Liver (tissue), 9 donors: ENCODE results near the gene GATA6. TPM values are rescaled to one million over a fixed set of nuclear protein-coding genes. Genes with fewer than 3 reads are reported as not detected.

Experiments used
- DNase-seq: peaks from one replicate; pipeline ENCODE4 v3.0.0-alpha.2; 2017; ENCODE audit warnings: low spot score
- H3K27ac ChIP-seq, 2 donors: one replicate each; pipeline ENCODE4 v1.7.0; 2013; ENCODE audit warnings: inconsistent platforms in 2 of 2, low read length in 2 of 2, control low read depth in 1 of 2, low read depth in 1 of 2, mild to moderate bottlenecking in 1 of 2
- H3K27me3 ChIP-seq, 4 donors: one replicate each; pipeline versions ENCODE4 v1.6.1 to v1.7.0; 2013; ENCODE audit warnings: low read length in 3 of 4, inconsistent platforms in 1 of 4, mild to moderate bottlenecking in 1 of 4, moderate library complexity in 1 of 4; ENCODE audit not compliant: control insufficient read depth in 4 of 4, insufficient read depth in 4 of 4
- H3K36me3 ChIP-seq, 4 donors: one replicate each; pipeline versions ENCODE4 v1.6.1 to v1.7.0; 2013; ENCODE audit warnings: low read length in 3 of 4, mild to moderate bottlenecking in 3 of 4, low read depth in 1 of 4, moderate library complexity in 1 of 4; ENCODE audit not compliant: control insufficient read depth in 4 of 4, insufficient read depth in 3 of 4
- H3K4me1 ChIP-seq, 4 donors: one replicate each; pipeline versions ENCODE4 v1.6.1 to v1.7.0; 2013; ENCODE audit warnings: low read length in 3 of 4, mild to moderate bottlenecking in 3 of 4, moderate library complexity in 1 of 4; ENCODE audit not compliant: control insufficient read depth in 4 of 4, insufficient read depth in 4 of 4
- H3K4me3 ChIP-seq, 3 donors: one replicate each; pipeline versions ENCODE4 v1.6.1 to v1.7.0; 2013; ENCODE audit warnings: low read length in 3 of 3, control low read depth in 1 of 3, low read depth in 1 of 3, mild to moderate bottlenecking in 1 of 3
- H3K9ac ChIP-seq, 2 donors: one replicate each; pipeline ENCODE4 v1.7.0; 2013; ENCODE audit warnings: low read length in 2 of 2, mild to moderate bottlenecking in 2 of 2, moderate library complexity in 2 of 2, control low read depth in 1 of 2, low read depth in 1 of 2
- H3K9me3 ChIP-seq, 4 donors: one replicate each; pipeline versions ENCODE4 v1.6.1 to v1.7.0; 2013; ENCODE audit warnings: low read length in 3 of 4; ENCODE audit not compliant: control insufficient read depth in 4 of 4
- EGR1 ChIP-seq, 2 donors: IDR thresholded peaks; 2 replicates each; pipeline ENCODE4 v1.6.1; 2016 to 2018; ENCODE audit warnings: antibody characterized with exemption in 2 of 2, low read depth in 2 of 2
- HNF4G ChIP-seq: IDR thresholded peaks from 2 replicates; pipeline ENCODE4 v1.6.1; 2016; ENCODE audit warnings: antibody characterized with exemption
- JUND ChIP-seq, 2 donors: IDR thresholded peaks; 2 replicates each; pipeline ENCODE4 v1.6.1; 2016; ENCODE audit warnings: antibody characterized with exemption in 2 of 2
- NR2F2 ChIP-seq: IDR thresholded peaks from 2 replicates; pipeline ENCODE4 v1.6.1; 2016; ENCODE audit warnings: antibody characterized with exemption
- RXRA ChIP-seq, 2 donors: IDR thresholded peaks; 2 replicates each; pipeline ENCODE4 v1.6.1; 2017 to 2018; ENCODE audit warnings: antibody characterized with exemption in 2 of 2, mild to moderate bottlenecking in 1 of 2
- TAF1 ChIP-seq: conservative IDR thresholded peaks from 2 replicates; pipeline ENCODE4 v1.6.1; 2016; ENCODE audit warnings: antibody characterized with exemption, mild to moderate bottlenecking
- YY1 ChIP-seq: IDR thresholded peaks from 2 replicates; pipeline ENCODE4 v1.6.1; 2016; ENCODE audit warnings: antibody characterized with exemption, mild to moderate bottlenecking
- WGBS: extraction: QIAGEN DNeasy Blood & Tissue Kit; methylation state at CpG from one replicate; pipeline ENCODE4 v1.1.7; 2013; 5-methylcytosine and 5-hydroxymethylcytosine counted together
- polyA plus RNA-seq, 2 donors: library from polyadenylated mRNA; stranded (reverse) in 1 of 2; unstranded in 1 of 2; fragments of 200-250 nt in 1 of 2; fragments of >200 nt in 1 of 2; fragmentation: Nextera tagmentation in 1 of 2; extraction: Ambion mirVana in 1 of 2; gene quantifications; one replicate each; pipeline versions ENCODE4 v1.2.1 to v1.2.3, GENCODE V29; 2013 to 2015
- total RNA-seq, 2 donors: library from RNA; depleted of rRNA; stranded (reverse); fragments of >200 nt; gene quantifications; one replicate each; pipeline ENCODE4 v1.2.3, GENCODE V29; 2014
- TF ChIP-seq, protein P1 (sequence below): IDR thresholded peaks from 2 replicates; pipeline ENCODE4 v1.6.1; 2016; ENCODE audit warnings: antibody characterized with exemption, mild to moderate bottlenecking
- TF ChIP-seq, protein P2 (sequence below): IDR thresholded peaks from 2 replicates; pipeline ENCODE4 v1.6.1; 2016; ENCODE audit warnings: antibody characterized with exemption
- TF ChIP-seq, protein P3 (sequence below): IDR thresholded peaks from 2 replicates; pipeline ENCODE4 v1.6.1; 2016; ENCODE audit warnings: antibody characterized with exemption
- TF ChIP-seq, protein P4 (sequence below): IDR thresholded peaks from 2 replicates; pipeline ENCODE4 v1.6.1; 2016; ENCODE audit warnings: antibody characterized with exemption
- donor health status: healthy.
- donor health status: healthy.
- donor health status: healthy.
- donor health status: healthy.
- donor health status: healthy.

GATA6 gene
- total and polyA plus RNA-seq, 4 donors = 1.8 to 6.6 (median 4.9) TPM

DNA sequence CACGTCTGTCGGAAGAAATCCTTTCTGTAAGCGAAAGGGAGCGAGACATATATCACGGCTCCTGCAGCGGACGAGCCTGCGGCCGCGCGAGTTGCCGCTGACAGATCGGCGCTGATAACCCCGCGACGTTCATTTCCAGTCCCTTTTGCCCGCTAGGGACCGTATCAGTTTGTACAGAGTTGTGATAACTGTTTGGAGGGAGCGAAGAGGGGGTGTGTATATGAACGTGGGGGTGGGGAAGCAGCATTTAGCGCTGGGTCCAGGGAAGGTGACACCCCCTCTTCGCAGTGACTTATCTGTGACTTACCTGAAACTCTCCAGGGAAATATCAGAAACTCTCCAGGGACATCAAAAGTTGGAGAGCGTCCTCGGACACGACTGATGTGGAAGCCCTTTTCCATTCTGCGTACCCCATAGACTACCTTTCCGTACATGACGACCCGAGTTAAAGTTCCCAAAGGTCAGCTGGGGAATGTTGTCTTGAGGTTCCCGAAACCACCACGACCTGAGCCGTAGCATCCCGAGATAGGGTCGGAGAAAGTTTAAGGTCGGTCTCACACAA, 948 bp upstream of the GATA6 start (continued):
- TF ChIP-seq, protein P1, sequence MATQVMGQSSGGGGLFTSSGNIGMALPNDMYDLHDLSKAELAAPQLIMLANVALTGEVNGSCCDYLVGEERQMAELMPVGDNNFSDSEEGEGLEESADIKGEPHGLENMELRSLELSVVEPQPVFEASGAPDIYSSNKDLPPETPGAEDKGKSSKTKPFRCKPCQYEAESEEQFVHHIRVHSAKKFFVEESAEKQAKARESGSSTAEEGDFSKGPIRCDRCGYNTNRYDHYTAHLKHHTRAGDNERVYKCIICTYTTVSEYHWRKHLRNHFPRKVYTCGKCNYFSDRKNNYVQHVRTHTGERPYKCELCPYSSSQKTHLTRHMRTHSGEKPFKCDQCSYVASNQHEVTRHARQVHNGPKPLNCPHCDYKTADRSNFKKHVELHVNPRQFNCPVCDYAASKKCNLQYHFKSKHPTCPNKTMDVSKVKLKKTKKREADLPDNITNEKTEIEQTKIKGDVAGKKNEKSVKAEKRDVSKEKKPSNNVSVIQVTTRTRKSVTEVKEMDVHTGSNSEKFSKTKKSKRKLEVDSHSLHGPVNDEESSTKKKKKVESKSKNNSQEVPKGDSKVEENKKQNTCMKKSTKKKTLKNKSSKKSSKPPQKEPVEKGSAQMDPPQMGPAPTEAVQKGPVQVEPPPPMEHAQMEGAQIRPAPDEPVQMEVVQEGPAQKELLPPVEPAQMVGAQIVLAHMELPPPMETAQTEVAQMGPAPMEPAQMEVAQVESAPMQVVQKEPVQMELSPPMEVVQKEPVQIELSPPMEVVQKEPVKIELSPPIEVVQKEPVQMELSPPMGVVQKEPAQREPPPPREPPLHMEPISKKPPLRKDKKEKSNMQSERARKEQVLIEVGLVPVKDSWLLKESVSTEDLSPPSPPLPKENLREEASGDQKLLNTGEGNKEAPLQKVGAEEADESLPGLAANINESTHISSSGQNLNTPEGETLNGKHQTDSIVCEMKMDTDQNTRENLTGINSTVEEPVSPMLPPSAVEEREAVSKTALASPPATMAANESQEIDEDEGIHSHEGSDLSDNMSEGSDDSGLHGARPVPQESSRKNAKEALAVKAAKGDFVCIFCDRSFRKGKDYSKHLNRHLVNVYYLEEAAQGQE = no peak
- TF ChIP-seq RXRA (IDR thresholded peaks at IDR 0.05) (no peak), YY1 (peak; percentile 63), EGR1 (IDR thresholded peaks at IDR 0.05; ENCODE audit: low read depth in 2 of 2) (no peak), NR2F2 (no peak), HNF4G (no peak), JUND (IDR thresholded peaks at IDR 0.05) (no peak)
- TF ChIP-seq, protein P2, sequence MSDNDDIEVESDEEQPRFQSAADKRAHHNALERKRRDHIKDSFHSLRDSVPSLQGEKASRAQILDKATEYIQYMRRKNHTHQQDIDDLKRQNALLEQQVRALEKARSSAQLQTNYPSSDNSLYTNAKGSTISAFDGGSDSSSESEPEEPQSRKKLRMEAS = no peak
- TF ChIP-seq, protein P3, sequence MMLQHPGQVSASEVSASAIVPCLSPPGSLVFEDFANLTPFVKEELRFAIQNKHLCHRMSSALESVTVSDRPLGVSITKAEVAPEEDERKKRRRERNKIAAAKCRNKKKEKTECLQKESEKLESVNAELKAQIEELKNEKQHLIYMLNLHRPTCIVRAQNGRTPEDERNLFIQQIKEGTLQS = no peak
- TF ChIP-seq, protein P4, sequence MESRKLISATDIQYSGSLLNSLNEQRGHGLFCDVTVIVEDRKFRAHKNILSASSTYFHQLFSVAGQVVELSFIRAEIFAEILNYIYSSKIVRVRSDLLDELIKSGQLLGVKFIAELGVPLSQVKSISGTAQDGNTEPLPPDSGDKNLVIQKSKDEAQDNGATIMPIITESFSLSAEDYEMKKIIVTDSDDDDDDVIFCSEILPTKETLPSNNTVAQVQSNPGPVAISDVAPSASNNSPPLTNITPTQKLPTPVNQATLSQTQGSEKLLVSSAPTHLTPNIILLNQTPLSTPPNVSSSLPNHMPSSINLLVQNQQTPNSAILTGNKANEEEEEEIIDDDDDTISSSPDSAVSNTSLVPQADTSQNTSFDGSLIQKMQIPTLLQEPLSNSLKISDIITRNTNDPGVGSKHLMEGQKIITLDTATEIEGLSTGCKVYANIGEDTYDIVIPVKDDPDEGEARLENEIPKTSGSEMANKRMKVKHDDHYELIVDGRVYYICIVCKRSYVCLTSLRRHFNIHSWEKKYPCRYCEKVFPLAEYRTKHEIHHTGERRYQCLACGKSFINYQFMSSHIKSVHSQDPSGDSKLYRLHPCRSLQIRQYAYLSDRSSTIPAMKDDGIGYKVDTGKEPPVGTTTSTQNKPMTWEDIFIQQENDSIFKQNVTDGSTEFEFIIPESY = no peak

DNA sequence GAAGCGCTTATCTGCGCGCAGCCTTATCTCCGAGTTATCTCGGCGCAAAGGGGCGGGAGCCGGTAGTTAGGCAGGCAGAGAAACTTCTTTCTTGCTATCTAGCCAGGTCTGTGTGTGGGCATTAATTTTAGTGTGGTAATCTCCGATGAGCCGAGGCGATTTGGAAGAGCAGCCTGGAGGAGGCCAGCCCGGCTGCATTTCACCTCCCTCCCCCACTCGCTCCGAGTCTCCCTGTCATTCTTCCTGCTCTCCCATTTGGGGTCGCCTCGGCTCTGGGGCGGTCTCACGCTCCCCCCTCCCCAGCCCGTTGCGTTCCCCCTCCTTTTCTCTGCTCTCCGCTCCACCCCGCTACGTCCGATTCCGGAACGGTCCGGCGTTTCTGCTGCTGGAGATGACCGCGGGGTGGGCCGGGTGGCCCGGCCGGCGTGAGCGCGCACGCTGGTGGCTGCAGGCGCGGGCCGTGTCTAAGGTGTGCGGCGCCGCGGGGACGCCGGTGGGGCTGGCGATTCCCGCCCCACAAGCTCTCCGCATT, 566 bp downstream of the GATA6 start:
- under 1% methylated on average over 49 of the region's 49 CpGs for WGBS
- H3K9ac ChIP-seq = peak overlapping the region; percentile 85 to 94
- TF ChIP-seq, protein P1 = no peak
- TF ChIP-seq TAF1 = no peak
- H3K27me3 ChIP-seq = no peaks in the 10 kb centered on the region
- H3K4me1 ChIP-seq = peaks cover 13 to 42% (median 26%) of the 10 kb centered on the region in 4 donors
- DNase-seq = no peak
- peaks cover 0 to 7% (median 0%) of the 10 kb centered on the region in 4 donors for H3K36me3 ChIP-seq
- peak overlapping the region; percentile 89 to 96 (median 92) for H3K4me3 ChIP-seq
- H3K9me3 ChIP-seq = no peaks in the 10 kb centered on the region
- peak overlapping the region; percentile 95 to 100 for H3K27ac ChIP-seq
